NCI-H1436 (cell line): ENCODE results near the gene FAM9C.

Experiments used
- DNase-seq: peaks from one replicate; lab custom pipeline; 2025; lab: John Stamatoyannopoulos, UW

The FAM9C gene

GRCh38 chrX:13007519-13008188, 36.8 kb downstream of the FAM9C start:
- DNase-seq, result no peak

- no peak for DNase-seq
Observed at GRCh38 chrX:13005661-13006473, 38.6 kb downstream of the FAM9C start.

- DNase-seq, result no peak
Observed at GRCh38 chrX:13001961-13002671, 42.3 kb downstream of the FAM9C start.

GRCh38 chrX:13001097-13001496, 43.3 kb downstream of the FAM9C start:
- DNase-seq, result no peak

- no peak for DNase-seq
Observed at GRCh38 chrX:13000301-13000811, 44.1 kb downstream of the FAM9C start.

GRCh38 chrX:12999422-12999821, 45.0 kb downstream of the FAM9C start:
- DNase-seq, result no peak

GRCh38 chrX:12997906-12998687, 46.3 kb downstream of the FAM9C start:
- no peak for DNase-seq

GRCh38 chrX:12996934-12997435, 47.4 kb downstream of the FAM9C start:
- DNase-seq, result no peak

- no peak for DNase-seq
Observed at GRCh38 chrX:12994321-12994720, 50.1 kb downstream of the FAM9C start.

GRCh38 chrX:12993826-12994225, 50.6 kb downstream of the FAM9C start:
- DNase-seq, result no peak

- DNase-seq, result no peak
Observed at GRCh38 chrX:12992544-12993118, 51.8 kb downstream of the FAM9C start.

GRCh38 chrX:12991575-12991974, 52.8 kb downstream of the FAM9C start:
- no peak for DNase-seq

GRCh38 chrX:12989461-12989860, 55.0 kb downstream of the FAM9C start:
- DNase-seq, result no peak

GRCh38 chrX:12988797-12989196, 55.6 kb downstream of the FAM9C start:
- DNase-seq, result no peak

- no peak for DNase-seq
Observed at GRCh38 chrX:12987900-12988594, 56.4 kb downstream of the FAM9C start.

GRCh38 chrX:12987340-12987739, 57.1 kb downstream of the FAM9C start:
- DNase-seq, result no peak

GRCh38 chrX:12986886-12987285, 57.5 kb downstream of the FAM9C start:
- DNase-seq, result no peak

GRCh38 chrX:12986164-12986779, 58.1 kb downstream of the FAM9C start:
- DNase-seq, result no peak
